GM10248 (cell line): Measurements from ENCODE around the gene KIF15.

Source experiments
- CTCF ChIA-PET: fragments of 300-600 bp; sonication (Branson Sonifier 250); formaldehyde crosslinking; extraction: SDS; loops from one replicate; lab custom pipeline; 2021; ENCODE audit warnings: antibody characterized with exemption; lab: Yijun Ruan, JAX
- POLR2A ChIA-PET: fragments of 350-650 bp; sonication (Branson Sonifier 250); formaldehyde crosslinking; extraction: SDS; loops from one replicate; lab custom pipeline; 2020; ENCODE audit warnings: antibody characterized with exemption; lab: Yijun Ruan, JAX
- DNase-seq: peaks from one replicate; pipeline ENCODE4 v3.0.0; 2012; ENCODE audit errors: extremely low spot score
- CTCF ChIP-seq: IDR thresholded peaks from 2 replicates; pipeline ENCODE4 v1.5.1; 2012; ENCODE audit warnings: mild to moderate bottlenecking, low read depth; ENCODE audit errors: extremely low read depth, missing control alignments, control extremely low read depth

Gene KIF15

DNA sequence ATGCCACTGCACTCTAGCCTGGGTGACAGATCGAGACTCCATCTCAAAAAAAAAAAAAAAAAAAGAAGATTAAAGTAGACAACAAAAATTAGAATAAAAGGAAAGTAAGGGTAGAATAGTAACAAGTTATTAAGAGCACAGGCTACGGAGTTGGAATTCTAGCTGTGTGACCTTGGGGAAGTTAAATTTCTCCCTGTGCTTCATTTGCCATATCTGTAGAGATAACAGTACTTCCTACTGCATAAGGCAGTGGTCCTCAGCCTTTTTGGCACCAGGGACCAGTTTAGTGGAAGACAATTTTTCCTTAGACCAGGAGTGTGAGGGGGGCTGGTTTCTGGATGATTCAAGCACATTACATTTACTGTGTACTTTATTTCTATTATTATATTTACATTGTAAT is 71.4 kb downstream of the KIF15 start:
- DNase-seq: no peak
- TF ChIP-seq CTCF: no peak
- ChIA-PET POLR2A (no interaction called here), CTCF (interaction anchor here (1.0 to 2.5 kb wide), 2 partner anchors 8 to 495 kb away, joined by 3 to 10 read pairs; partner anchors contain the start of gene TCAIM)

- ChIA-PET POLR2A (no interaction called here), CTCF (interaction anchor here (2.5 kb wide), 1 partner anchor 8 kb away, joined by 10 read pairs; no protein-coding TSS in a partner anchor)
- no peak for TF ChIP-seq CTCF
Observed at GRCh38 chr3:44833394-44833793, 71.8 kb downstream of the KIF15 start.

DNA sequence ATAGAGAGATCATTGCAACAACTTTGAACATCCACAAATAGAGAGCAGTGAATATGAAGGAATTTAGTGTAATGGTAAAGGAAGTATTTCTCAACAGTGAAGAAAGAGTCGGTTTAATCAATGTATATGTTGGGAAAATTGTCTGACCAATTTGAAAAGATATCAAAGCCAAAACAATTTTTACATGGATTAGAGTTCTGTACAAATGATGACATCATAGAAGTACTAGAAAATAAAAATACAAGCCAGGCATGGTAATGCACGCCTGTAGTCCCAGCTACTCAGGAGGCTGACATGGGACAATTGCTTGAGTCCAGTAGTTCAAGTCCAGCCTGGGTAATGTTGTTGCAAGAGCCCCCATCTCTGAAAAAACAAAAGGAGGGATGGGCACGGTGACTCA is 74.1 kb downstream of the KIF15 start:
- ChIA-PET CTCF (no interaction called here), POLR2A (no interaction called here)
- DNase-seq: no peak
- no peak for TF ChIP-seq CTCF

More at GRCh38 chr3:44833394-44833793, 71.8 kb downstream of the KIF15 start:
- DNase-seq: no peak

GRCh38 chr3:44842376-44842775 is 80.8 kb downstream of the KIF15 start:
- DNase-seq: no peak
- ChIA-PET CTCF (no interaction called here), POLR2A (no interaction called here)
- TF ChIP-seq CTCF: no peak

GRCh38 chr3:44845528-44846520 is 84.2 kb downstream of the KIF15 start:
- CTCF ChIA-PET: interaction anchor here (1.1 to 1.9 kb wide), 5 partner anchors 13 to 35 kb away, joined by 3 to 5 read pairs (median 4); no protein-coding TSS in a partner anchor

More at GRCh38 chr3:44845528-44846520, 84.2 kb downstream of the KIF15 start:
- no peak for DNase-seq
- POLR2A ChIA-PET: interaction anchor here (0.6 to 0.7 kb wide), 2 partner anchors 11 to 326 kb away, joined by 3 read pairs; no protein-coding TSS in a partner anchor
- no peak for TF ChIP-seq CTCF
